Stimulated activated CD4-positive, alpha-beta T cell treated with anti-CD3 and anti-CD28 coated beads, TNF-alpha, amount 100 ng/mL, for 48 hours (primary cell): ENCODE results near the gene EBLN2.
"Not testable (repeated sequence)": the region's sequence is repeated elsewhere in the genome, so short reads cannot be mapped to it uniquely, and the experiment has no call there.

Experiments
- DNase-seq, 3 donors: peaks; one replicate each; pipeline ENCODE4 v3.0.0-alpha.2; 2020; ENCODE audit warnings: low read depth in 3 of 3

EBLN2 gene

DNA sequence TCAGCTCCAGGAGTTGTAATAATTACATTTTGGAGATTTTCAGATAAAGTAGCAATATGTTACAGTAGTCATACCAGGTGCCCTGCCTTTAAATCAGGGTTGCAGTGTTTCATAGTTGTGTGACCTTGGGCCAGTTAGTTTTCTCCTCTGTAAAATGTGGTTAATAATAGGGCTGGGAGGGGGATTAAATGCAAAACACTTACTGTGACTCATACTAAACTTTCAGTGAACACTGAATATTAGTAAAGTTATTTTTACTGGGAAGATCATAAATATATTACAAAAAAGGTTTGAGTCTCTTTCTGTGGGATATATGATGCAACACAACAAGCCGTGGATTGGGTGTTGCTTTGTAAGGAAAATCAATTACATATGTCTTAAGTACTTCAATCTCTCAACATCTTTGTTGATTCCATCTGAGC, 1.1 kb upstream of the EBLN2 start:
- no peak for DNase-seq

DNA sequence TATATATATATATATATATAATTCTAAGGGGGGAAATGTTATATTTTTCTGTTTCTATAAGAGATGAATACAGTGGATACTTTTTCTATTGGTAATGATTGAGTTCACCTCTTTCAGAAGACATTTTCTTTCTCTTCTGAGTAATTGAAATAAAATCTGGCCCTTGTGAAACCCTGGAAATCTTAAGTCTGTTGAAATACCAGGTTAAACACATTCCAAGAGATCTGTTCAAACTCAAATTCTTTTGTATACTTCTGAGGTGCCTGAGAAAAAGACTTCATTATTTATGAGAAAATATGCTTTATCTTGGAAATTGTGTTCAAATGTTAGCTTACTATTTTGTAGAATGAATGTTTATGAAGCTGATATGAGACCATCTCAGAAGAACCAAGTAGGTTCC, 4.8 kb downstream of the EBLN2 start:
- DNase-seq, result not testable (repeated sequence)

DNA sequence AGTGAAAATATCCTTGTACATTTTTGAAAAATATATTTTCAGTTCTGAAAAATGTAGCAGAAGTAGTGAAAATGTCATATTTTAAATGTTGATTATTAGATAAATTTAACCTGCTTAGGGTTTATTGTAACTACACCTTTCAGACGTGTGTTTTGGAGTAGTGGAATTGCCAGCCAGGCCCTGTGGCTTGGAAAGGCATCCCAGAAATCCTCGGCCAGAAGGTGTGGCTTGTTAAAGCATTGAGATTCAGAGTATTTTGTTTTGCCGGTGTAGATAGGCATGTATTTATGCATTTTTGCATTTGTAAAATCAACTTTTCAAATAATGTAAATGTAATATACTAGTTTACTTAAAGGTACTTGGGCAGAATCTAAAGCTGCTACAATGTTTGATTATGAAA, 7.0 kb downstream of the EBLN2 start:
- DNase-seq, result no peak

DNA sequence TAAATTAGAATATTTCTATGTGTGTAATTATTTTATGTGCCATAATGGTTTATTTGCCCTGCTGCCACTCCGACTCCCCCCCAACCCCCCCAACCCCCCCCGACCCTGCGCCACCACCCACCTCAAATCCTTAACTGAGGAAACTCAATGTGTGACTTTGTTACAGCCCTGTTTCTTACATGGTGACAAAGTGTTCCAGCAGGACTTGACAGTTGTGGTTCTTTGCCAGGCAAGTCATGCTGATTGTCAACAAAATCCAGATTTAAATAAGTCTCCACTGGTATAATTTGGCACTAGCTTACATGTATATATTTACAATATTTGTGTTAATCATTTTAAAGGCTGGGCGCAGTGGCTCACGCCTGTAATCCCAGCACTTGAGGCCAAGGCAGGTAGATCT, 7.7 kb downstream of the EBLN2 start:
- no peak for DNase-seq

DNA sequence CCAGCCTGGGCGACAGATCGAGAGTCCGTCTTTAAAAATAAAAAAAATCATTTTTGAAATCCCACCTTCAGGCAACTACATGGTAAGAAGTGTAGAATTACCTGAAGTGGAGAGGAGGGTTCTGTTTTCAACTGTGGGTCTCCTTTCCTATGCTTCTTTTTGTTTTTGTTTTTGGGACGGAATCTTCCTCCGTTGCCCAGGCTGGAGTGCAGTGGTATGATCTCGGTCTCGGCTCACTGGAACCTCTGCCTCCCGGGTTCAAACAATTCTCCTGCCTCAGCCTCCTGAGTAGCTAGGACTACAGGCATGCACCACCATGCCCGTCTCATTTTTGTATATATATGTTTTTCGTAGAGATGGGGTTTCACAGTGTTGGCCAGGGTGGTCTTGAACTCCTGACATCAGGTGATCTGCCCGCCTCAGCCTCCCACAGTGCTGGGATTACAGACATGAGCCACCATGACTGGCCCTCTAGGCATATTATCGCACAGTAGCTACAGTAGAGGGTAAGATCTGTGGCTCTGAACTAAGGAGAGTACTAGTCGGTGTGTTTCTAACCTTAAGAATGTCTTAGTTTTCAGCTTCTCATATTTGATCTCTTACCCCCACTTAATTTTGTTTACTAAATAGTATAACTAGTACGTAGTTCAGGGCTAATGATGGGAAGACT, 8.5 kb downstream of the EBLN2 start:
- no peak for DNase-seq

DNA sequence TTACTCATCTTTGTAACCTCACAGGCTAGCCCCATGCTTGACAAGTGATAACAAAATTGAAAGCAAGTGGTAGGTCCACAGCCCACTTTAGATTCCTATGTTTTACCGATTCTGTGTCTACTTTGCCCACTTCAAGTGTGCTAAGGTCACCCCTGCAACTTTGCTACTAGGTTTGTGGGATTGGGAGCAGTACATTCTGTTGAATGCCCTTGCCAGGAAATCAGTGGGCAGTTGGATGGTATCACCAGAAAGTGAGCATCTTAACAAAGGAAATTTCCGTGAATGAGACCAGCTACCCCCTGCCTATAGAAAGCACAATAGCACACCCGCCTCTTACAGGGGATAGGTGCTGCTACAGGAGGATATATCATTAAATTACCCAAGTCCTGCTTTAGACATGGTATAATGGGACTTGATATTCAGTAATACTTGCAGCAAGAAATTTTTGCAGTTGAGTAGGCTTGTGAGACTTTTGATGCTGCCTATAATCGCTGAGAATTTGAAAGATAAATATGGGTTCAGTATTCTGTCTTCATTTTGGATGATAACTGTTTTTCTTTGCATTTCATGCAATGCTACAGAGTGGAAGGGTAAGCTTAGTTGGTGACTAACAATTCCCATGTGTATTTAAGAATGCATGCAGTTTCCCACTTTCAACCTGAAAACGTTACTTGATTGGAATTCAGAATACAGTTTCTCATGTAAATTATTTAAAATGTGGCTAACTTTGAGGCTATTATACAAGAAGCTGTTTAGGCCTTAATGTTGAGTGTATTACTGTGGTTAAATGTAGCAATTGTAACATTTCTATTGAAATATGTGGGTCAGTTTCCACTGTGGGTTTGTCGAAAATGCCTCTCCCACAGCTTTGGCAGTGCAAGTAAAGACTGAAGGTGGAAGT, 9.5 kb downstream of the EBLN2 start:
- no peak for DNase-seq

DNA sequence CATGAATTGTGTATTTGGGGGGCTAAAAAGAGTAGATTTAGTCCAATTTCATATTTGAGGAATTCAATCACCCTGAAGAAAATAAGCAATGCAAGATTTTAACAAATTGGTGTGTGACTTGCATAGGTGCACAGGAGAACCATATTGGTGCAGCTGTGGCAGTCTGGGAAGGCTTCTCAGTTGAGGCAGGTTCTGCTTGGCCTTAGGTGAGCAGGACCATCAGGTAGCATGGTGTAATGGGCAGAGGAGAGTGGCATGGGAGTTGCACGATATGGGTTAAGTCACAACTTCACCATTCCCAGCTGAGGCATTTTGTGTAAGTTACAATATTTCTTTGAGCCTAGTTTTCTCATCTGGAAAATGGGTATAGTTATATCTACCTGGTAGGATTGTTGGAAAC, 10.5 kb downstream of the EBLN2 start:
- no peak for DNase-seq

DNA sequence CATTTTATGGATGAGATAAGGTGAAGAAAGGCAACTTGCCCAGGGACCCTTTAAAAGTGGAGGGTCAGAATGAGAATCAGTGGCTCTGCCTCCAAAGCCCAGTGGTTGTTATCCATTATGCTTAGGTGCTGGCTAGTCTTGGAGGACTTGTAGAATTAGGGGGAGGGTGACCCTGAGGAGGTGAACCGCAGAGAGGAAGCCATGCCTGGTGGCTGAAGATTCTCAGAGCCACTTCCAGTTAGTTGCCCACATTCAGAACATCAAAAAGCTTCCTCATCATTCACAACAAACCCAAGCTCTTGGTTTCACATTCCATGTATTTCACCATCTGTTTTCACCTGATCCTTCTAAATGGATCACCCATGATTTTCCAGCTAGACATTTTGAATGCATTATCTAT, 11.2 kb downstream of the EBLN2 start:
- DNase-seq, result no peak

DNA sequence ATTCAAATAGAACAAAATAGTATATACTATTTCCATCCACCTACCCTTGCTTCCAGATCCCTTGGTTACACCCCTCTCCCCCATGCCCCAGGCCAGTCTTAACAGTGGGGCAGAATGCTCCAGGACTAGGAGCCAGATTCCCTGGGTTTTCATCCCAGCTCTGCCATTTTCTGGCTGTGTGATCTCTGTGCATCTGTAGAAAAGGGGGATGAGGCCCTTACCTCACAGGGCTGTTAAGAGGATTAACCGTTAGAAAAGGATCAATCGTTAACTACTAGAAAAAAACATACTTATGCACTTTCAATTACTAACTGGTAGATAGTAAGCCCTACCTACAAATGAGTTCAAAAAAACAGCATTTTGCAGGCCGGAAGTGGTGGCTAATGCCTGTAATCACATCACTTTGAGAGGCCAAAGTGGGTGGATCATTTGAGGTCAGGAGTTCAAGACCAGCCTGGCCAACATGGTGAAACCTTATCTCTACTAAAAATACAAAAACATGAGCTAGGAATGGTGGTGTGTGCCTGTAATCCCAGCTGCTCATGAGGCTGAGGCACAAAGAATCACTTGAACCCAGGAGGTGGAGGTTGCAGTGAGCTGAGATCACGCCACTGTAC, 11.7 kb downstream of the EBLN2 start:
- DNase-seq, result no peak

DNA sequence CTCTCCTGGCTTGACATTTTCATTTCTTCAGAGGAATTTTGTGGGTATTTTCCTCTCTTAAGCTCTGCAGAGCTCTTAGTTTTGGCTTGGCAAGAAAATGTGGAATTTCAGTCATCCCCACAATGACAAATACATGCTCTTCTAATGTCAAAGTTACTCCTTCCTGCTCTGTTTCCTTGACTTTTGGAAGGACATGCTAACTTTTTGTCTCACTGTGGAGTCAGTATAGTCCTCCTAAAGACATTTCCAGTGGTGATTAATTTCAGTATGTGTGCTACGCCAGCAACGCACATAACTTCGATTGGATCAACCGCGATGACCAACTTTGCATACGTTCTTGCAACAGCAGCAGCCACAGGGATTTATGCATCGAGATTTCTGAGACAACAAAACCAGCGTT, 13.3 kb downstream of the EBLN2 start:
- no peak for DNase-seq

DNA sequence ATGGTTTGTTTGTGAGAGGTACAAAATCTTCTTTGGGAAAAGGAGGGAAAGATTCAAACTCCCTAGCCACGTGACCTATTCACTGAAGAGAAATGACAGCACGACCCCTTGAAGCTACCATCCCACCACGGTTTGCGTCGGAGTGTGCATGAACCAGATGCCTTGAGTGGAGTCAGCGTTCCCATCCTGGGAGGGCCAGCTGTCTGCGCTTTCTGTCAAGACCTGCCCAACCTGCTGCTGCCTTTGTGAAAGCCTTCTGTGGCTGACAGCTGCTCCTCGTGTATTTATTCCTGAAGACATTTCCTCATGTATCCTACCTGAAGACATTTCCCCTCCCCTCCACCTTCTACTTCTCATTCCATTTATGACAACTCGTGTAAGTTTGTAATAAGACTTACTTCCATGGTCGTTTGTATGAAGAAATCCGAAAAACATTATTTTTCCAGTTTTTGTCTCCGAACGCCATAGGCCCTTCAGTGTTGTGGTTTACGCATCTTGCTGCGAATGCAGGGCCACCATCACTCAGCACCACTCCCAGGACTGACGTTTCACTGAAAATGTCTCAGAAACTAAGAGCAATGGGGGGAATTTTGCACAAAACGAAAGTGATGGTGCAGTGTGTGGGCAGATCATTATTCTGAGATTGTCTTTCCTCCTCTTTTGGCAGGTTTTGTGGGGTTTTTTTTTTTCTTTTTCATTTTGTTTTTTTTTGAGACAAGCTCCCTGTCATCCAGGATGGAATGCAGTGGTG, 18.9 kb downstream of the EBLN2 start:
- DNase-seq, result no peak

DNA sequence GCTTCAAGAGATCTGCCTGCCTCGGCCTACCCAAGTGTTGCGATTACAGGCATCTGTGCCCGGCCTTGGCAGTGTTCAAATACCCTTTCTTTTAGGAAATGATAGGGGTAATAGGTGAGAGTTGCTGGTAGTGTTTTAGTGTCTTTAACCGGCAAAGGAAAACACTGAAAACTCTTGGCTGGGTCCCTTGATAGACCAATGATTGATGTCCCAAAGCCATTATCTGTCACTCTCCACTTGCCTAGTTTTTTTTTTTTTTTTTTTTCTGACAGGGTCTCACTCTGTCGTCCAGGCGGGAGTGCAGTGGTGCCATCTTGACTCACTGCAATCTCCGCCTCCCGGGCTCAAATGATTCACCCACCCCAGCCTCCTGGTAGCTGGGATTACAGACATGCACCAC, 19.7 kb downstream of the EBLN2 start:
- DNase-seq, result no peak

DNA sequence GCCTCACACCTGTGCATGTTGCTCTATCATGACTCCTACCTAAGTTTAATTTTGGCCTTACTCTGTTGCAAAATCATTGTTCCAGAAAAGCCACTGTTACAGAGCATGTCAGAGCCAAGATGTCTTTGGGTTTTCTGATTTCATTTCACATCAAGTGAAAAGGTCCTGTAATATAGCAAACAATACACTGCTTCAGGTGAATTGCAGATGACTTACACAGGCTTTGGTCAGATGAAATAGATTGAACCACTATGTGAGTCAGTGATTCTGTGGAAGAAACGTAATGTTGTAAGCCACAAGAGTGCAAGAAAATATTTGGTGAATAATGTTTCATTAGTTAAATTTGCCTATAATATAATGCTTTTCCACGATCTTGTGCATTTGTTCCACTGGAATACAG, 22.7 kb downstream of the EBLN2 start:
- DNase-seq, result no peak

DNA sequence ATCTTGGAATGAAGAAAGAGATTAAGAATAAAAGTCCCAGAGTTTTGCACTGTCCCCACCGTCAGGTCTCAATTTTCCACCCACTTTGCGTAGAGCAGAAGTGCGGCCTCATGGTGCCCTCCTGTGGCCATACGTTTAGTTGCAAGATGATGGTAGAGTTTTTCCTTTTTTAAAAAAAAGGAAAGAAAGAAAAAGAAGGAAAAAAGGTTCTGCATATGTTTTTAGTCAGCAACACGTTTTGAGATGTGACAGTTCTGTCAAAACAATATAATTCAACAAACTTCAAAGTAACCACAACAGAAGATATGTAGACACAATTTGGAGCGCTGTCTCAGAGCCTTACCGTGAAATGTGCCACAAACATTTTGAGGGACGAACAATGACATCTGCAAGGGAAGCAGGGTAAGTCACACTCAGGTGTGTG, 24.6 kb downstream of the EBLN2 start:
- DNase-seq, result peak in 2 of 3 donors; percentile 27 to 33

DNA sequence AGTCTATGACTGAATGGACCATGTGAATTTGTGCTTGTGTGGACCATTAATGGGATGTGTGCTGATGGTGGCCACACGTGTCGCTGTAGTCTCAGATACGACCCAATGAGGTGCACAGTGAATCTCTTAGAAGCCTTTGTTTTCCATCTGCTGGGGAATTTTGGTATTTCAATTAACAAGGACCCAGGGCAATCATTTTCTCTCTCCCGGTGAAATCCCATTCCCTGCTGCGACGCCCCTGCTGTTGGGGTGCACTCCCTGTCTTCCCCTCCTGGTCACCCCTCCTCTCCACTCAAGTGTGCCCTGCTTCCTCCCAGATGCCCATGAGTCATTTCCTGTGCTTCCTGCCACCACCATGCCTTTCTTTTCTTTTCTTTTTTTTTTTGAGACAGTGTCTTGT, 32.7 kb downstream of the EBLN2 start:
- no peak for DNase-seq

DNA sequence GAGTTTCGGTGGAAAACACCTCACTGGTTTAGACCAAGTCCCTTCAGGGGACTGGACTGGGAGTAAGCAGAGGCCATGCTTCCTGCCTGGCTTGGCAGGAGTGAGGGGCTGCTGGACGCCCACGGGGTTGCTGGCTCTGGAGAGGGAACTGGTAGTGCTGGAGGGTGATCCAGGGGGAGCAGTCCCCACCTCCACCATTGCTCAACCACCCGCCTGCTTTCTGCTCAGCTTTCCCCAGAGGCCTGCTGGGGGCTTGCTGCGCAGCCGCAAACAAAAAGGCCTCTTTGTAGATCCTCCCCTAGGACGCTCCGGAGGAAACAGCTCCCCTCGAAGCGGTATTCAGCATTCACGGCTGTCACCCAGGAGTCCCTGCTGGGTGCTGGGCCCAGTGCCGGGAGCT, 33.5 kb downstream of the EBLN2 start:
- no peak for DNase-seq

DNA sequence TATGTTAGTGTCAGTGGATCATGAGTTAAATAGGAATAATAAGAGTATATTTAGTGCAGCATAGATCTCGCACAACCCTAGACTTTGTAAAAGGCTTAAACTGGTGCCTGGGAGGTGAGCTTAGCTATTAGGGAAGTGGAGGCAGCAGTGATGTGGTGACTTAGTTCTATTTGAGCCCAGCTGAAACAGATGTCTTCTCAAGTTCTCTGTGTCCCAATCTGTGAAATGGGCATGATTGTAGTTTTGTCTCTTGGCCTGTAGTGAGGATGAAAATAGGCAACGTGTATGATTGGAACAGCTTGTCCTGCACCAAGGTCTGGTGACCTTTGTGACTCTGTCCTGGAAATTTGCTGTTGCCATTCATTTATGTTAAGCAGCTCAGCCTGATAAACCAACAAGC, 34.7 kb downstream of the EBLN2 start:
- DNase-seq, result no peak

DNA sequence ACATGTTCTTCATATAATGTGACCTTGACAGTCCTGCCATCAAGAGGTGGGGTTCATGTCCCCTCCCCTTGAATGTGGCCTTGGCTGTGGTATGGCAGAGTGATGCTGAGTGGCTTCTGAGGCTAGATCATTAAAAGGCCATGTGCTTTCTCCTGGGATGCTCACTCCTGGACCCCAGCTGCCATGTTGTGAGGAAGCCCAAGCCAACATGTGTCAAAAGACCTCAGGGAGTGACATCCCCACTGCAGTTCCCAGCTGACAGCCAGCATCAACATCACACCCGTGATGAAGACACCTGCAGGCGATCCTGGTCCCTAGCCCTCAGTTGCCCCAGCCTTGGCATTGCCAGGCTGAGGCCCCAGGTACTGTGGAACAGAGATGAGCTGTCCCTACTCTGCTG, 36.6 kb downstream of the EBLN2 start:
- DNase-seq, result no peak

DNA sequence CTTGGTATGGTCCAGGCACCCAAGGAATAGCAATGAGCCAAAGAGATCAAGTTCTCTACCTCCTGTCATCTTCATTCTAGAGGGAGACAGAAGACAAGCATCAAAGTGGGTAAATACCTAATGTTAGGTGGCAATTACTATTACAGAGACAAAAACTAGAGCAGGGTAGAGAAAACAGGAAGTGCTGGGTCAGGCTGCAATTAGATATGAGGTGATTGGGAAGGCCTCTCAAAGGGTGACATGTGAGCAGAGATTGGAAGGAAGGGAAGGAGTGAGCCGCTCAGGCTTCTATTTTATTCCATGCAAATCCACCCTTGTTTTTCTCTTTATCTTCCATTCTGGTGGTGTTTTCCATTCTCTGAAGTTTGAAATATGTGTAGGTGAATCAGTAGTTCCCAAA, 37.4 kb downstream of the EBLN2 start:
- no peak for DNase-seq

DNA sequence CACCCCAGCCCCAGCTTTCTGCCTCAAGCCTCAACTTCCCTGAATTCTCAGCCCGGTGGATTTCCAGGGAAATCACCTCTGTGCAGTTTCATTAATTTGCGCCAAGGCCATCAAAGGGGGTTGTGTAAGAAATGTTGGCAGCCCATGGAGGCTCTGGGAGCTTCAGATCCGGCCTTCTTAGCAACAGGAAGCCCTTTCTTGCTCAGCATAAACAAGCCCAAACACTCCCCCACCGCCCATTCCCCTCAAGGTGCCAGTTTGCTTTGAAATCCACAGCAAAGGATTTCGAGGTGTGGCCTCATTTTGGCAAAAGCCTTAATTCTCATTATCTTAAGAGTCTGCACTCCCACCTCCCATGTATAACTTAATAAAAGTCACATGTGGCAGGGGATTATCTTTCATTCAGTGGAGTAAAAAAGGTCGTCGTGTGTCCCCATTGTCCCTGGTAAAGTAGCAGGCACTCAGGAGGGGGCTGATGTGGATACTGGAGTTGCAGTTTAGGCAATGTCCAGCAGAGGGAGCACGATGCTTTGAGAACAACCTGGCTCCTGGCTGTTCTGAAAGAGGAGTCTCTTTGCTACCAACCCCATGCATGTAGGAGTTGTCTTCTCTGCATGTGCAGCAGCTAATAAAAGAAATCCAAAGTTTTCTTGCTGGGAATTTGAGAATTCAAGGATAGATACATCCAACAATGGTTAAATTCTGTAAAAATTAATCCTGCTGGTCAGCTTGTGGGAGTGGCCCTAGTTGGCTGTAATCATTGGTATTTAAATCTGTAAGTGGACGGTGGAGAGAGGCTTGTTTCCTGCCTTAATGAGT, 39.5 kb downstream of the EBLN2 start:
- DNase-seq, result peak; percentile 55 to 72 (median 67)

DNA sequence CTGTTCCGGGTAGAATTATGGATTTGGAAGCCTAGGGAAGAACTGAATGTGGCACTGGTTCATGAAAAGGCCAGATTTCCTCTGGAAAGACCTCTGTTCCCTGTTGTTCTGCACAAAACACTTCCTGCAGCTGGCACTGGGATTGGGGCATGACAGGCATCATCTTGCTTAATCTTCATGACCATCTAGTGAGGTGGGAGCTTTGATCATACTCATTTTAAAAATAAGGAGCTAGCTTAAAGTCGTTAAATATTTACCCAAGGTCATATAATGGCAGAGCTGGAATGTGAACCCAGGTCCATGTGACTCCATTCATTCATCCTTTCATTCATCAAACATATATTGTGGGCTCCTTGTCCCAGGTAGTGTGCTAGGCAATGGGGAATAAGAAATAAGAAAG, 40.4 kb downstream of the EBLN2 start:
- DNase-seq, result no peak
